Caco-2 (cell line): ENCODE measurements around the gene FOXM1. TPM values are rescaled to one million over a fixed set of nuclear protein-coding genes. Genes with fewer than 3 reads are reported as not detected.

Experiments
- BruUV-seq: library from RNA; stranded (reverse); fragments of 400-500 nt; replicated peaks from 2 replicates; lab custom pipeline; 2021; lab: Mats Ljungman, UMichigan
- CTCF ChIA-PET: fragments of 300-600 bp; sonication (Branson Sonifier 250); formaldehyde crosslinking; loops from one replicate; lab custom pipeline; 2022; ENCODE audit warnings: antibody characterized with exemption; lab: Charles Lee
- POLR2A ChIA-PET: fragments of 300-600 bp; sonication (Branson Sonifier 250); formaldehyde crosslinking; loops from one replicate; lab custom pipeline; 2022; ENCODE audit warnings: antibody characterized with exemption; lab: Charles Lee
- DNase-seq, 2 experiments: peaks; one replicate each; pipeline versions ENCODE4 v3.0.0 to v3.0.0-alpha.2; 2020 to 2022
- H3K27me3 ChIP-seq: replicated peaks from 2 replicates; pipeline ENCODE4 v1.6.0; 2011; ENCODE audit warnings: low read length; ENCODE audit not compliant: control insufficient read depth, insufficient read depth
- H3K36me3 ChIP-seq: 2 replicates; pipeline ENCODE4 v1.5.1; 2011; ENCODE audit warnings: low read length; ENCODE audit not compliant: control insufficient read depth, insufficient read depth
- H3K4me1 ChIP-seq: fragments of 250-450 bp; sonication (Bioruptor Pico); 2 replicates; pipeline ENCODE4 v1.5.1; 2020; ENCODE audit warnings: mild to moderate bottlenecking
- H3K4me3 ChIP-seq: 2 replicates; pipeline ENCODE4 v1.5.1; 2011; ENCODE audit warnings: low read depth, mild to moderate bottlenecking, control low read depth, low read length
- H3K9me3 ChIP-seq: fragments of 250-450 bp; sonication (Bioruptor Pico); 2 replicates; pipeline ENCODE4 v1.5.1; 2020; ENCODE audit warnings: mild to moderate bottlenecking, moderate library complexity
- H3K27ac Mint-ChIP-seq: one replicate; pipeline ENCODE4 v1.8.0; 2022; ENCODE audit warnings: mixed read lengths; ENCODE audit not compliant: unreplicated experiment
- H3K27me3 Mint-ChIP-seq: one replicate; pipeline ENCODE4 v1.8.0; 2022; ENCODE audit warnings: mixed read lengths; ENCODE audit not compliant: insufficient read depth, unreplicated experiment
- H3K36me3 Mint-ChIP-seq: one replicate; pipeline ENCODE4 v1.8.0; 2022; ENCODE audit warnings: mild to moderate bottlenecking, mixed read lengths; ENCODE audit not compliant: insufficient read depth, unreplicated experiment
- H3K4me1 Mint-ChIP-seq: one replicate; pipeline ENCODE4 v1.8.0; 2022; ENCODE audit warnings: low read depth, mixed read lengths; ENCODE audit not compliant: unreplicated experiment
- H3K4me3 Mint-ChIP-seq: one replicate; pipeline ENCODE4 v1.8.0; 2022; ENCODE audit warnings: mild to moderate bottlenecking, moderate library complexity, mixed read lengths; ENCODE audit not compliant: unreplicated experiment
- H3K9me3 Mint-ChIP-seq: one replicate; pipeline ENCODE4 v1.8.0; 2022; ENCODE audit warnings: mixed read lengths; ENCODE audit not compliant: unreplicated experiment
- intact Hi-C: fragments of 100-400 bp; cut with micrococcal nuclease; formaldehyde crosslinking; loops from one replicate; pipeline ENCODE4 v1.10.0; 2022; ENCODE audit not compliant: unreplicated experiment
- total RNA-seq: library from RNA; stranded (reverse); gene quantifications from 2 replicates; pipeline ENCODE4 v1.2.3, GENCODE V29; 2022
- TF ChIP-seq, protein P1 (sequence below), 2 experiments: fragments of 200-600 bp in 1 of 2; IDR thresholded peaks; 1 replicate in 1 of 2; 2 replicates in 1 of 2; pipeline versions ENCODE4 v1.5.1 to v1.8.0; 2011 to 2022; ENCODE audit warnings: antibody characterized with exemption in 1 of 2, control low read depth in 1 of 2, inconsistent platforms in 1 of 2, low read depth in 1 of 2, low read length in 1 of 2, mild to moderate bottlenecking in 1 of 2, moderate library complexity in 1 of 2; ENCODE audit not compliant: insufficient read depth in 1 of 2, severe bottlenecking in 1 of 2, unreplicated experiment in 1 of 2

Gene FOXM1
- total RNA-seq, 1 experiment from 2014 or later, result 222 TPM

DNA sequence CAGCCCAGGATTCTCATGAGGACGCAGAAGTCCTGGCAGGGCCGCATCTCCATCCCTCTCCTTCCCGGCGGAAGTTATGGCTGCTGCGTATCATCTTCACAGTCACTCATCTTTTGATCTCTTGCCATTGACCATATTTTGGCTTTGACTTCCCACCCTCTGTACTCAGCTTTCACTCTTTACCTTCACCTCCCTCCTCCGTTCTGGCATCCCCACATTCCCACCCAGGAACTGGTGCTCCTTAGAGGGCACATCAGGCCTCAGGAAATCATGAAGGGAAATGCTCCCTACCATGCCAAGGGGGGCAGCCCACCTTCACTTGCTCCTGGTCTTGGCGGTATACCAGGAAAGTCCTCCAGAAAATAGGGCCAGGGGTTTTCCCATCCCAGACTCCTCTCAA lies 21.4 kb downstream of the FOXM1 start:
- no peaks in the 10 kb centered on the region for H3K9me3 Mint-ChIP-seq
- no peaks in the 10 kb centered on the region for H3K27me3 Mint-ChIP-seq
- no peaks in the 10 kb centered on the region for H3K27me3 ChIP-seq
- no peak for DNase-seq
- H3K4me3 Mint-ChIP-seq, result no peak overlapping the region
- CTCF ChIA-PET, result interaction anchor here (0.6 kb wide), 1 partner anchor 30 kb away, joined by 5 read pairs; no protein-coding TSS in a partner anchor
- intact Hi-C loops, result no loop called here
- TF ChIP-seq, protein P1, sequence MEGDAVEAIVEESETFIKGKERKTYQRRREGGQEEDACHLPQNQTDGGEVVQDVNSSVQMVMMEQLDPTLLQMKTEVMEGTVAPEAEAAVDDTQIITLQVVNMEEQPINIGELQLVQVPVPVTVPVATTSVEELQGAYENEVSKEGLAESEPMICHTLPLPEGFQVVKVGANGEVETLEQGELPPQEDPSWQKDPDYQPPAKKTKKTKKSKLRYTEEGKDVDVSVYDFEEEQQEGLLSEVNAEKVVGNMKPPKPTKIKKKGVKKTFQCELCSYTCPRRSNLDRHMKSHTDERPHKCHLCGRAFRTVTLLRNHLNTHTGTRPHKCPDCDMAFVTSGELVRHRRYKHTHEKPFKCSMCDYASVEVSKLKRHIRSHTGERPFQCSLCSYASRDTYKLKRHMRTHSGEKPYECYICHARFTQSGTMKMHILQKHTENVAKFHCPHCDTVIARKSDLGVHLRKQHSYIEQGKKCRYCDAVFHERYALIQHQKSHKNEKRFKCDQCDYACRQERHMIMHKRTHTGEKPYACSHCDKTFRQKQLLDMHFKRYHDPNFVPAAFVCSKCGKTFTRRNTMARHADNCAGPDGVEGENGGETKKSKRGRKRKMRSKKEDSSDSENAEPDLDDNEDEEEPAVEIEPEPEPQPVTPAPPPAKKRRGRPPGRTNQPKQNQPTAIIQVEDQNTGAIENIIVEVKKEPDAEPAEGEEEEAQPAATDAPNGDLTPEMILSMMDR (IDR thresholded peaks at IDR 0.05; ENCODE audit: insufficient read depth in 1 of 2, low read depth in 1 of 2, low read length in 1 of 2, severe bottlenecking in 1 of 2, unreplicated experiment in 1 of 2), result no peak
- no peak overlapping the region for H3K4me3 ChIP-seq
- no peaks in the 10 kb centered on the region for H3K9me3 ChIP-seq
- peaks cover 22% of the 10 kb centered on the region for H3K4me1 Mint-ChIP-seq
- peaks cover 11% of the 10 kb centered on the region for H3K4me1 ChIP-seq
- POLR2A ChIA-PET, result no interaction called here
- H3K27ac Mint-ChIP-seq, result no peak overlapping the region
- no TSS peak for BruUV-seq
- peaks cover 54% of the 10 kb centered on the region for H3K36me3 Mint-ChIP-seq
- H3K36me3 ChIP-seq, result no peaks in the 10 kb centered on the region; the same call in 1 of the 2 replicates

DNA sequence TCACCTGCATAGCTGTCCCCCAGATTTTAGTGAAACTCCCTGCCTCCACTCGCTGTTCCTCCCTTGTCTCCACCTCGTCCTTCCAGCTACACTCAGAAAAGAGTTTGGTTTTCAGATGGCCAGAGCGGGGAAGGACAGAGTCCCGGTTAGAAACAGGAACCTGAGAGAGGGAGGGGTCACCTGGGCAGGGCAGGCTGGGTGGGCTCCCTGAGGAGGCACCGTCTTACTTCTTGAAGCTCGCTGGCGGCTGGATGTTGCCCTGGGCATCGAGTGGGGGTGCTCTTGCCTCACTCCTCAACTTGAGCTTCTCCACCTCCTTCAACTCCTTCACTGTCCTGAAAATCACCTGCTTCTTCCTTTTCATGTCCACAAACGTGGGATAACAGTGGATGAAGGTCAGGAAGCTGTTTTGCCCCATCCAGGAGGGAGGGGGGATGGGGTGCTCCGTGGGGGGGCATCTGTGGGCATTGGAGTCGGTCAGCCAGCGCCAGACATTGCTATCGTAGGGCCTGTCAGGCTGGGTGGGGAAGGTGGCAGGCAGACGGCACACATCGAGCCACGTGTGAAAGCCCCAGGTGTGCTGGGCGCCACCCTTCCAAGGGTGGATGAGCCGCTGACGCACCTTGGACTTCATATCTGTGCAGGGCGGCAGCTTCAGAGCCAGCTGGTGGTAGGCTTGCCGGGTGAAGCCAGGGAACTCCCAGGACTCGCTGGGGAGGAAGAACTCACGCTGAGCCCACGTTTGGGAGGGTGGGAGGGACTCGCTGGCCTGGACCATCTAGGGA lies 22.1 kb downstream of the FOXM1 start:
- peaks cover 23% of the 10 kb centered on the region for H3K4me1 Mint-ChIP-seq
- no TSS peak for BruUV-seq
- peaks cover 47% of the 10 kb centered on the region for H3K36me3 Mint-ChIP-seq
- Histone ChIP-seq H3K4me1 (peaks cover 17% of the 10 kb centered on the region), H3K9me3 (no peaks in the 10 kb centered on the region), H3K36me3 (no peaks in the 10 kb centered on the region; the same call in 1 of the 2 replicates), H3K4me3 (no peak overlapping the region), H3K27me3 (no peaks in the 10 kb centered on the region)
- H3K9me3 Mint-ChIP-seq, result no peaks in the 10 kb centered on the region
- ChIA-PET POLR2A (interaction anchor here (1.2 kb wide), 1 partner anchor 14 kb away, joined by 3 read pairs; no protein-coding TSS in a partner anchor), CTCF (interaction anchor here (0.6 to 1.6 kb wide), 4 partner anchors 9 to 104 kb away, joined by 3 to 10 read pairs (median 3); partner anchors contain the start of genes FOXM1 and RHNO1)
- TF ChIP-seq, protein P1 (IDR thresholded peaks at IDR 0.05; ENCODE audit: insufficient read depth in 1 of 2, low read depth in 1 of 2, low read length in 1 of 2, severe bottlenecking in 1 of 2, unreplicated experiment in 1 of 2), result no peak
- intact Hi-C loops, result no loop called here
- no peak overlapping the region for H3K4me3 Mint-ChIP-seq
- peak overlapping the region; percentile 43 for H3K27ac Mint-ChIP-seq
- no peak for DNase-seq
- no peaks in the 10 kb centered on the region for H3K27me3 Mint-ChIP-seq

DNA sequence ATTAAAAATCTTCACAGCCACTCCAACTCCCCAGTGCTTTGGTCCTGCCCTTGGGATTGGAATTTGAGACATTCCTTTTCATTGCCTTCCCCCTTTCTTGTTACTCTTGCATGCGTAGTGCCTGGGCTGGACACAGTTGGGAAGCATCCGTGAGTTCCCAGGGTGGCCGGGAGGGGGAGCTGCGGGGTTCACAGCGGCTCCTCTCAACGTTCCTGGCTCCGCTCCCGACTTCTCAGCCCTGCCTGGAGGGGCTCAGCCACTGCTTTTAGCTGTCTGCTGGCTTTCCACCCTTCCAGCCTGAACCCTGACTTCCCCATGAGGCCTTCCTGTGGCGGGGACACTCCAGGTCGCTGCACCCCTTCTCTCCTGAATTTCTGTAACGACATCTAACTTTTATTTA lies 23.3 kb downstream of the FOXM1 start:
- no peaks in the 10 kb centered on the region for H3K27me3 ChIP-seq
- intact Hi-C loops, result no loop called here
- no TSS peak for BruUV-seq
- no peak overlapping the region for H3K27ac Mint-ChIP-seq
- H3K27me3 Mint-ChIP-seq, result no peaks in the 10 kb centered on the region
- no peak overlapping the region for H3K4me3 ChIP-seq
- H3K4me1 ChIP-seq, result peaks cover 27% of the 10 kb centered on the region
- CTCF ChIA-PET, result interaction anchor here (0.7 to 1.6 kb wide), 4 partner anchors 8 to 105 kb away, joined by 3 to 10 read pairs (median 4); partner anchors contain the start of genes FOXM1 and RHNO1
- H3K36me3 ChIP-seq, result no peaks in the 10 kb centered on the region
- H3K4me1 Mint-ChIP-seq, result peaks cover 34% of the 10 kb centered on the region
- POLR2A ChIA-PET, result interaction anchor here (1.1 to 1.2 kb wide), 2 partner anchors 15 to 20 kb away, joined by 3 to 5 read pairs; no protein-coding TSS in a partner anchor
- H3K9me3 ChIP-seq, result no peaks in the 10 kb centered on the region
- peak; percentile 69 to 76 for DNase-seq
- peaks cover 36% of the 10 kb centered on the region for H3K36me3 Mint-ChIP-seq
- no peak overlapping the region for H3K4me3 Mint-ChIP-seq
- TF ChIP-seq, protein P1 (IDR thresholded peaks at IDR 0.05; ENCODE audit: insufficient read depth in 1 of 2, low read depth in 1 of 2, low read length in 1 of 2, severe bottlenecking in 1 of 2, unreplicated experiment in 1 of 2), result peak; percentile 60 to 67
- H3K9me3 Mint-ChIP-seq, result no peaks in the 10 kb centered on the region
